Hematopoietic multipotent progenitor cell treated with erythropoietin and hydrocortisone succinate and interleukin-3 and kit ligand, for 15 days (in vitro differentiated cells): ENCODE data around the gene GCFC2.
"Not testable (repeated sequence)": the region's sequence is repeated elsewhere in the genome, so short reads cannot be mapped to it uniquely, and the experiment has no call there.

Experiments
- DNase-seq: peaks from one replicate; pipeline ENCODE4 v3.0.0-alpha.2; 2015; ENCODE audit warnings: low spot score

GCFC2 gene

GRCh38 chr2:75710577-75711253, at the start of gene GCFC2:
TSS of gene GCFC2 (minus strand) at chr2:75710915. CDS start at chr2:75710855, 60 bp downstream.
- DNase-seq = peak; percentile 84

GRCh38 chr2:75752828-75753227, 42.1 kb upstream of the GCFC2 start:
- DNase-seq = no peak

- DNase-seq = no peak
Observed at GRCh38 chr2:75751824-75752468, 41.2 kb upstream of the GCFC2 start.

GRCh38 chr2:75751360-75751759, 40.6 kb upstream of the GCFC2 start:
- DNase-seq = no peak

GRCh38 chr2:75737961-75738360, 27.2 kb upstream of the GCFC2 start:
- DNase-seq = no peak

DNA sequence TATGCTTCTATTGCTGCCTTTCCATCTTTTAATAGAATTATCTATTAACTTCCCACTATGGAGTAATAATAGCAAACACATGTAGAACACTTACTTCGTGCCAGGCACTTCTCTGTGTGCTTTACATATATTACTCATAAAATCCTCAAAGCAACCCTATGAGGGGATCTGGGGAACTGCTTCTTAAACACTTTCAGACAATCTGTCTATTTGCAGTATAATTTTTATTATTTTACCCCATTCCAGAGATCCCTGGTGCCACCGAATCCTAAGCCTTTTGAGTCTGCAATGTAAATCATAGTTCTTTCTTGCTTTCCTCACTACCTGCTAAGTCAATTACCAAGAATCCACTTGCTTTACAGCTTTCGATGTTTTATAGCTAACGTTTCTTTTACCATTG, 25.6 kb upstream of the GCFC2 start:
- no peak for DNase-seq

GRCh38 chr2:75729861-75730260, 19.1 kb upstream of the GCFC2 start:
- no peak for DNase-seq

DNA sequence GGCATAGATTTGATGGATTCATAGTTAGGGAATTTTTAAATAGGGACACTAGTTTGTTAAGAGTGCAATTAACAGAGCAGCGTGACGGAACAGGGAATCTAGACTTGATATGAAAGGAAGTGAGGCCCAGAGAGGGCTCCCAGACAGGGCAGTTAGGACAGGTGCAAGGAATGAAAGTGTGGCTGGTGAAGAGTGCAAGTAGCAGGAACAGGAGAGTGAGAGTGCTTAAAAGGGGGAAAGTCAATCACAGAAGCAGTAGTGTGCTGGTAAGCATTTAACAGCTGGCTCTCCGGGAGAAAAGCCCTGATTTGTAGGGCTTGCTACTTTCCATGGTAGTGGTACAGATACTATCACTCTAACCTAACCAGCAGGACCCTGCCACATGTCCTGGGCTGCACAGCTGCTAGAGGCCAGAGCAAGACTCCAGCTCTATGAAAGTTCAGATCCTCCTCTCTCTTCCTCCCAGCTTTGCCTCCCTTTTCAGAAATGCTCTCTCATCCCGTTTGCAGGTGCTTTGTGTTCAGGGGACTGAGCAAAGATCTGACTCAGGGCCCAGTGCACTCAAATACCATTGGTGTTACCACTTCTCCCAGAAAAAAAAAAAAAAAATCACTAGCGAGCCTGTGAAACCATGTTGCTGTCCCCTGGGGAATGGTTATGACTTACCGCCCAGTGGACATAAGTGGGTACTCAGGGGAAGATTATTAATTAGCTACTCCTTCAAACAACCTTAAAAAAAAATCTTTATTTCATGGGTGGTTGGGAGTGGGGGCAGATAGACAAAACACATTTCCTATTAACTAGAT, 18.1 kb upstream of the GCFC2 start:
- no peak for DNase-seq

GRCh38 chr2:75722687-75723086, 12.0 kb upstream of the GCFC2 start:
- no peak for DNase-seq

DNA sequence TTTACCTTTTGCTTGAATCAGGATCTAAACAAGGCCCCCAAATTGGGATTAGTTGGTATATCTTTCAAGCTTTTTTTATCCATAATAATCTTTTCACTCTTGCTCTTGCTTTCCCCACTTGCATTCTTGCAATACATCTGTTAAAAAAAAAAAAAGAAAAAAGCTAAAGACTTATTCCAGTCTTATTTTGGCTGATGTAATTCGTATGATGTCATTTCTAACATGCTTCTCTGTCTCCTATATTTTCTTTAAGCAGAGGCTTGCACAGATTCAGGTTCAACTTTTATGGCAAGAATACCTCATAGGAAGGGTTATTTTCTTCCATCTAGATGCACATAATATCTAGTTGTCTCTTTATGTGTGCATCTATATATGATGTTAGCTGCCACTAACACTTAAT, 9.8 kb upstream of the GCFC2 start:
- DNase-seq = no peak

GRCh38 chr2:75719616-75720015, 8.9 kb upstream of the GCFC2 start:
- no peak for DNase-seq

GRCh38 chr2:75716406-75716805, 5.7 kb upstream of the GCFC2 start:
- DNase-seq = no peak

- DNase-seq = not testable (repeated sequence)
Observed at GRCh38 chr2:75711590-75711989, 875 bp upstream of the GCFC2 start.

DNA sequence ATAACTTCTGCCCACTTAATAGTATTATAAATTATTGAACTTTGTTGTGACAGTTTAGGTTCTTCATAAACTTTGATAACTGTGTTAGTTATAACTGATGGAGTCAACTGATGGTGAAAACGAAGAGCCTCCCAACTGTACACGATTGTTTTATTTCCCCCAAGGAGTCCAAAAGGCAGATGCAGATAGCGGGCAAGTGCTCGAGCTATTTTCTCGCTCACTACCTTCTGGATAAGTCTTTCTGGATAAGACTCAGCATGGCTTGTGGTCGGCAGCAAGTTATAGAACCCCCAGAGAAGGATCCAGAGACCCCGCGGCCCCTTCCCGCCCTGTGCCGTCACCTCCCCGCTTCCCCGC, 517 bp downstream of the GCFC2 start:
- DNase-seq = no peak

DNA sequence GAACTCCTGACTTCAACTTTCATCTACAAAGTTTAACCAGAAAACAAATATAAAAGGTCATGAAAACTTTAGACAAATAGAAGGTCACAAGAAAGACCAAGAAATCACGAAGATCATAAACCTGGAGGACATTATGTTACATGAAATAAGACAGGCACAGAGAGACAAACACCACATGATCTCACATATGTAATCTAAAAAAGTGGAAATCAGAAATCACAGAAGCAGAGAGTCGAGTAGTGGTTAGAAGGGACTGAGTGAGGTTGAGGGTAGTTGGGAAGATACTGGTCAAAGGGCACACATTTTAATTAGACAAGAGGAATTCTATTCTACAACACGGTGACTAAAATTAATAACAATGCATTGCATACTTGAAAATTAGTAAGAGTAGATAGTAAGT, 1.4 kb downstream of the GCFC2 start:
- DNase-seq = no peak

- DNase-seq = no peak
Observed at GRCh38 chr2:75707901-75708300, 2.8 kb downstream of the GCFC2 start.

DNA sequence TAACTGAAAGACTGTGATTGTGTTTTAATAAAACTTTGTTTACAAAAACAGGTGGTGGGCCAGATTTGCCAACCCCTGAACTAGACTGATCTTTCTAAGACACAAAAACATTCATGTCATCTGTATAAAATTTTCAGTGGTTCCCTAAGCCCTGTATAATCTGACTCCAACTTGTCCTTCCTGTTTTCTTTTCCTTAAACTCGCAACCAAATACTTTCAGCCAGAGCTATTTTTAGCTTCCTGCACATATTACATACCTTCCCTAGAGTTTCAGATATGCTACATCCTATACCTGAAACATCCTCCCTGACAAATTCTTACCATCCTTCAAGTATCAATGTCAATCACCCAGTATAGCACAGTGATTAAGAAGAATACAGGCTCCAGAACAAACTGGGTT, 4.8 kb downstream of the GCFC2 start:
- DNase-seq = no peak

GRCh38 chr2:75703589-75704287, 7.0 kb downstream of the GCFC2 start:
- no peak for DNase-seq

DNA sequence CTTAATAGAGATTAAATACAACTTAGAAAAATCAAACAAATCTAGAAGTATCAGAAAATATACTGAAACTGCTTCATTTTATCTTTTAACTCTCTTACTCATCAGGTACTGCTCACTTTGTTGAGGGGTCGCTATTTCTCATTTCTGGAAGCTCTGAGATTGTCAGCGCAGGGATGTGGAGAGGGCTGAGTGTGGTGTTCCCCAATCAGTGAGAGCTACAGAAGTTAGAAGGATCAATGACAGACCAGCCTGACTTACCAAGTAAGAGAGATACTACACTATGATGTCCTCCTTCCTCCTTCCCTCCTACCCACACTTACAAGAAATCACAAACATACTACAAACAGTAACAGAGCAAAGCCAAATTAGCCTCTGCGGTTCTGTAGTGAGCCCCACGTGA, 8.1 kb downstream of the GCFC2 start:
- DNase-seq = no peak

DNA sequence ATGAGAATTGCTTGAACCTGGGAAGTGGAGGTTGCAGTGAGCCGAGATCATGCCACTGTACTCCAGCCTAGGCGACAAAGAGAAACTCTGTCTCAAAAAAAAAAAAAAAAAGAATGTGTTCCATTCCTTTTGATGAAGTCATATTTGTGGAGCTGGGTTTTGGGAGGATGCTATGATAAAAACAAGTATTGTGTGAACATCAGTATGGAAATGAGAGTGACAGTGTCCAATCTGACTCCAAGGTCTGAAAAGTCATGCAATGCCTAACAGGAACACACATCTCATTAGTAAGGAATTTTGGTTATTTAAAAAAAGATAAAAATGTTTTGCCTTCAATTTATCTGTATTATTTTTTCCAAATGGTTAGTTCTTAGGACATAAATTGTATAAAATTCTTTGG, 11.8 kb downstream of the GCFC2 start:
- DNase-seq = no peak

- no peak for DNase-seq
Observed at GRCh38 chr2:75688196-75688595, 22.5 kb downstream of the GCFC2 start.

GRCh38 chr2:75683430-75683829, 27.3 kb downstream of the GCFC2 start:
- not testable (repeated sequence) for DNase-seq

DNA sequence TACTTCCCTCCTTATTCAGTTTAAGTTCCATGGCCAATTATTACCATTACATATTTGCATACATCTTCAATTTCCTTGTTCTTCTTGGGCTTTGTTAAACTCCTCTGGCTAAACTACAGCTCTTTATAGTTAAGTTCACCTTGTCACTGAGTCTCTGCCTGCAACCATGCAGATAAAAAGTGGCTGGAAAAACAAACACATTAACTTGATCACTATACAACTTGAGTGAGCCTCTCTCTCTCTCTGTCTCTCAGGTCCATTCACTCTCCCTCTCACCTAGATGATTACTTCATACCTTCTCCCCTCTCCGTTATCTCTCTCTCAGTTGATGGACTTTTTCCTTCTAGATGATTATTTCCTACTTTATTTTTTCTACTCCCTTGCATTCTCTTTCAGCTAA, 30.3 kb downstream of the GCFC2 start:
- DNase-seq = no peak
